ENCODE results near the gene GPR17.

The GPR17 gene

DNA sequence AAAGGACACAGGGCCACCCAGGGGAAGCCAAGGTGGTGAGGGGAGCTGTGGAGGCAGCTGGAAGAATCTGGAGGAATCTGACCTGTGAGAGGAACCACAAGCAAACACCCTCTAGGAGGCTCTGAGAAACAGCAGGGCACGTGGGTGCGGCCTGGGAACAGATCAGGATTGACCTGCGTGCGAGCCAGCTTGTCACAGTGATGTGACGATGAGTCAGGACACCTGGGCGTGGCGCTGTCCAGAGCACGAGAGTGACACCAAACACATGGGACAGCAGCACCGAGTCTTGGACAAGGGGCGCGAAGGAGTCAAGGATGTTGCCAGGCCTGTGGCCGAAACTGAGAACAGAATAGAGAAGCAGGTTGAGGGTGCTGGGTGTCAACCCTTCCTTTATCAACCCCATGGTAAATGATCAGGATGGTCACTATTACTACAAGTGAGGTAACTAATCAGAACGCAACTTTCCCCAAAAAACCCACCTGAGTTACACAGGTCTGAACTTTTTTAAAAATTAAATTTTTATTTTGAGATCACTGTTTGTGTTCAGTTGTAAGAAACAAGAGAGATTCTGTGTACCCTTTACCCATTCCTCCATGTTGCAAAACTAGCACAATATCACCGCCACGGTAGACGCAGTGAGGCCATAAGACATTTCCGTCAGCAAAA is 54.7 kb downstream of the GPR17 start:
- peak overlapping the region; percentile 82 for H2AFZ ChIP-seq (ENCODE audit: low read depth, low read length, severe bottlenecking)
- H3K27ac ChIP-seq (ENCODE audit: low read depth, low read length), result peak overlapping the region; percentile 84
- H3K9ac ChIP-seq (ENCODE audit: low read length), result peak overlapping the region; percentile 68
- no peaks in the 10 kb centered on the region; the same call in 1 of the 2 replicates for H3K36me3 ChIP-seq (ENCODE audit: low read length)
- peak overlapping the region; percentile 70 for H3K4me2 ChIP-seq (ENCODE audit: low read depth, low read length, poor library complexity, severe bottlenecking)
- H3K9me2 ChIP-seq (replicated peaks; ENCODE audit: insufficient read depth, low read length), result no peaks in the 10 kb centered on the region
- no peaks in the 10 kb centered on the region for H3K9me3 ChIP-seq (ENCODE audit: insufficient read depth, low read length)
- peak overlapping the region; percentile 64 for H3K4me3 ChIP-seq (ENCODE audit: insufficient read depth, low read length, poor library complexity, severe bottlenecking)
- H3K79me2 ChIP-seq (ENCODE audit: insufficient read depth, low read length), result peaks cover 21% of the 10 kb centered on the region
- peaks cover 8% of the 10 kb centered on the region; the same call in 1 of the 2 replicates for H4K20me1 ChIP-seq (ENCODE audit: low read depth, low read length)
- peaks cover 44% of the 10 kb centered on the region for H3F3A ChIP-seq (ENCODE audit: insufficient read depth)
- H3K27me3 ChIP-seq (ENCODE audit: low read length), result no peaks in the 10 kb centered on the region
- TF ChIP-seq, protein P1, sequence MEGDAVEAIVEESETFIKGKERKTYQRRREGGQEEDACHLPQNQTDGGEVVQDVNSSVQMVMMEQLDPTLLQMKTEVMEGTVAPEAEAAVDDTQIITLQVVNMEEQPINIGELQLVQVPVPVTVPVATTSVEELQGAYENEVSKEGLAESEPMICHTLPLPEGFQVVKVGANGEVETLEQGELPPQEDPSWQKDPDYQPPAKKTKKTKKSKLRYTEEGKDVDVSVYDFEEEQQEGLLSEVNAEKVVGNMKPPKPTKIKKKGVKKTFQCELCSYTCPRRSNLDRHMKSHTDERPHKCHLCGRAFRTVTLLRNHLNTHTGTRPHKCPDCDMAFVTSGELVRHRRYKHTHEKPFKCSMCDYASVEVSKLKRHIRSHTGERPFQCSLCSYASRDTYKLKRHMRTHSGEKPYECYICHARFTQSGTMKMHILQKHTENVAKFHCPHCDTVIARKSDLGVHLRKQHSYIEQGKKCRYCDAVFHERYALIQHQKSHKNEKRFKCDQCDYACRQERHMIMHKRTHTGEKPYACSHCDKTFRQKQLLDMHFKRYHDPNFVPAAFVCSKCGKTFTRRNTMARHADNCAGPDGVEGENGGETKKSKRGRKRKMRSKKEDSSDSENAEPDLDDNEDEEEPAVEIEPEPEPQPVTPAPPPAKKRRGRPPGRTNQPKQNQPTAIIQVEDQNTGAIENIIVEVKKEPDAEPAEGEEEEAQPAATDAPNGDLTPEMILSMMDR (IDR thresholded peaks at IDR 0.05; ENCODE audit: insufficient read depth, low read length, poor library complexity, severe bottlenecking), result no peak
- no peak for TF ChIP-seq EZH2phosphoT487 (conservative IDR thresholded peaks at IDR 0.05; ENCODE audit: low read length)

DNA sequence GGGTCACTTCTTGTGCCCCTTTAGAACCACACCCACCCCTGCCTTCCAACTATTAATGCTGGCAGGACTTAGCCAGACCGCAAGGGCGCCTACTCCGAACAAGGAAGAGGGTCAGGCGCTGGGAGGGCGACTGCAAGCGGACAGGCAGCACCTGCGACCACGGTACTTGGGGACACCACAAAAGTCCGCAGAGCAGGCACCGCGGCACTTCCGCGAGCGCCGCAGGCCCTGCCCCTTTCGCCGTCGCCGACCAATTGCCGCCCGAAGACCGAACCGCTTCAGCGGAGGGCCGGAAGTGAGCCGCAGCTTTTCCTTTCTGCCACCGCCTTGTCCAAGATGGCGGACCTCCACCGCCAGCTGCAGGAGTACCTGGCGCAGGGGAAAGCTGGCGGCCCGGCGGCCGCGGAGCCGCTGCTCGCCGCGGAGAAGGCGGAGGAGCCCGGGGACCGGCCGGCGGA is 55.3 kb downstream of the GPR17 start, which contains the start of gene SFT2D3:
SFT2D3 (plus strand) TSS at position 305 of the 458 bp plus-strand sequence; CDS start at position 337, 32 bp downstream.
- H3K36me3 ChIP-seq (ENCODE audit: low read length), result no peaks in the 10 kb centered on the region; the same call in 1 of the 2 replicates
- no peaks in the 10 kb centered on the region for H3K27me3 ChIP-seq (ENCODE audit: low read length)
- H4K20me1 ChIP-seq (ENCODE audit: low read depth, low read length), result peaks cover 8% of the 10 kb centered on the region; the same call in 1 of the 2 replicates
- H3K9me2 ChIP-seq (replicated peaks; ENCODE audit: insufficient read depth, low read length), result no peaks in the 10 kb centered on the region
- H3K4me2 ChIP-seq (ENCODE audit: low read depth, low read length, poor library complexity, severe bottlenecking), result peak within 1 kb of the TSS; percentile 70
- H3K4me3 ChIP-seq (ENCODE audit: insufficient read depth, low read length, poor library complexity, severe bottlenecking), result peak within 1 kb of the TSS; percentile 64
- peaks cover 21% of the 10 kb centered on the region for H3K79me2 ChIP-seq (ENCODE audit: insufficient read depth, low read length)
- TF ChIP-seq, protein P1 (IDR thresholded peaks at IDR 0.05; ENCODE audit: insufficient read depth, low read length, poor library complexity, severe bottlenecking), result no peak
- TF ChIP-seq EZH2phosphoT487 (conservative IDR thresholded peaks at IDR 0.05; ENCODE audit: low read length), result no peak
- H2AFZ ChIP-seq (ENCODE audit: low read depth, low read length, severe bottlenecking), result peak within 1 kb of the TSS; percentile 82
- peak within 1 kb of the TSS; percentile 84 for H3K27ac ChIP-seq (ENCODE audit: low read depth, low read length)
- peaks cover 48% of the 10 kb centered on the region for H3F3A ChIP-seq (ENCODE audit: insufficient read depth)
- H3K9ac ChIP-seq (ENCODE audit: low read length), result peak within 1 kb of the TSS; percentile 68
- no peaks in the 10 kb centered on the region for H3K9me3 ChIP-seq (ENCODE audit: insufficient read depth, low read length)

DNA sequence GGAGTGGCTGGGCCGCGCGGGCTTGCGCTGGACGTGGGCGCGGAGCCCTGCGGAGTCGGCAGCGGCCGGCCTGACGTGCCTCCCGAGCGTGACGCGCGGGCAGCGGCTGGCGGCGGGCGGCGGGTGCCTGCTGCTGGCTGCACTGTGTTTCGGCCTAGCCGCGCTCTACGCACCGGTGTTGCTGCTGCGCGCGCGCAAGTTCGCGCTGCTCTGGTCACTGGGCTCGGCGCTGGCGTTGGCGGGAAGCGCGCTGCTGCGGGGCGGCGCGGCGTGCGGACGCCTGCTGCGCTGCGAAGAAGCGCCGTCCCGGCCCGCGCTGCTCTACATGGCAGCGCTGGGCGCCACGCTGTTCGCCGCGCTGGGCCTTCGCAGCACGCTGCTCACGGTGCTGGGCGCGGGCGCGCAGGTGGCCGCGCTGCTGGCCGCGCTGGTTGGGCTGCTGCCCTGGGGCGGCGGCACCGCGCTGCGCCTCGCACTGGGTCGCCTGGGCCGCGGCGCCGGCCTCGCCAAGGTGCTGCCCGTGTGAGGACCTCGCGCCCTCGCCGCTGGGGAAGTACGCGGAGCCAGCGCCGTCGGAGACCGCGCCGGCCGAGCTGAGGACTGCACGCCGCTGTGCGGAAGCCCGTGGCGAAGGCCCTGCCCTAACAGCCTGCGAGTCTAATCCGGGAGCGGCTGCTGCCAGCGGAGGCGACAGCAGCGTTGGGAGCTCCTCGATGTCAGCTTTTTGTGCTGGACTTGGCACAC is 55.9 kb downstream of the GPR17 start:
- peak overlapping the region; percentile 84 for H3K27ac ChIP-seq (ENCODE audit: low read depth, low read length)
- no peaks in the 10 kb centered on the region for H3K9me2 ChIP-seq (replicated peaks; ENCODE audit: insufficient read depth, low read length)
- TF ChIP-seq EZH2phosphoT487 (conservative IDR thresholded peaks at IDR 0.05; ENCODE audit: low read length), result no peak
- TF ChIP-seq, protein P1 (IDR thresholded peaks at IDR 0.05; ENCODE audit: insufficient read depth, low read length, poor library complexity, severe bottlenecking), result no peak
- peaks cover 49% of the 10 kb centered on the region for H3F3A ChIP-seq (ENCODE audit: insufficient read depth)
- peak overlapping the region; percentile 82 for H2AFZ ChIP-seq (ENCODE audit: low read depth, low read length, severe bottlenecking)
- H3K4me3 ChIP-seq (ENCODE audit: insufficient read depth, low read length, poor library complexity, severe bottlenecking), result peak overlapping the region; percentile 64
- H3K79me2 ChIP-seq (ENCODE audit: insufficient read depth, low read length), result peaks cover 21% of the 10 kb centered on the region
- H3K9ac ChIP-seq (ENCODE audit: low read length), result peak overlapping the region; percentile 68
- peak overlapping the region; percentile 70 for H3K4me2 ChIP-seq (ENCODE audit: low read depth, low read length, poor library complexity, severe bottlenecking)
- no peaks in the 10 kb centered on the region for H3K27me3 ChIP-seq (ENCODE audit: low read length)
- H3K36me3 ChIP-seq (ENCODE audit: low read length), result no peaks in the 10 kb centered on the region; the same call in 1 of the 2 replicates
- peaks cover 8% of the 10 kb centered on the region; the same call in 1 of the 2 replicates for H4K20me1 ChIP-seq (ENCODE audit: low read depth, low read length)
- no peaks in the 10 kb centered on the region for H3K9me3 ChIP-seq (ENCODE audit: insufficient read depth, low read length)

Measured in SU-DHL-6 (cell line).